OCI-LY7 (cell line): ENCODE data around the gene TMEM176A. TPM values are rescaled to one million over a fixed set of nuclear protein-coding genes. Genes with fewer than 3 reads are reported as not detected.

ENCODE experiments used
- BruUV-seq: library from RNA; stranded (reverse); fragments of 400-500 nt; replicated peaks from 2 replicates; lab custom pipeline; 2021; lab: Mats Ljungman, UMichigan
- CTCF ChIA-PET: fragments of 300-600 bp; sonication (Branson Sonifier 250); formaldehyde crosslinking; loops from one replicate; lab custom pipeline; 2022; ENCODE audit warnings: antibody characterized with exemption; ENCODE audit not compliant: unreplicated experiment; lab: Charles Lee
- POLR2A ChIA-PET: fragments of 300-600 bp; sonication (Branson Sonifier 250); formaldehyde crosslinking; loops from one replicate; lab custom pipeline; 2022; ENCODE audit warnings: antibody characterized with exemption; lab: Charles Lee
- DNase-seq: peaks from one replicate; pipeline ENCODE4 v3.0.0-alpha.2; 2015; ENCODE audit warnings: low spot score
- H2AFZ ChIP-seq: fragments of 200-600 bp; sonication (generic), shearing (Covaris generic); 2 replicates; pipeline ENCODE4 v1.6.1; 2014; ENCODE audit warnings: mild to moderate bottlenecking, antibody characterized with exemption, low read length, moderate library complexity
- H3K27ac ChIP-seq: fragments of 200-600 bp; sonication (generic); 2 replicates; pipeline ENCODE4 v1.5.1; 2014; ENCODE audit warnings: mixed run types, low read depth, mild to moderate bottlenecking, moderate library complexity, low read length, inconsistent platforms; ENCODE audit not compliant: poor library complexity, severe bottlenecking
- H3K36me3 ChIP-seq: fragments of 200-600 bp; sonication (generic); 2 replicates; pipeline ENCODE4 v1.6.1; 2014; ENCODE audit warnings: mild to moderate bottlenecking, antibody characterized with exemption, low read length, moderate library complexity, mixed read lengths; ENCODE audit not compliant: insufficient read depth
- H3K4me1 ChIP-seq: fragments of 200-600 bp; sonication (generic); 2 replicates; pipeline ENCODE4 v1.5.1; 2014; ENCODE audit warnings: mild to moderate bottlenecking, low read length; ENCODE audit not compliant: insufficient read depth, poor library complexity, severe bottlenecking
- H3K4me2 ChIP-seq: fragments of 200-600 bp; sonication (generic); 2 replicates; pipeline ENCODE4 v1.6.1; 2014; ENCODE audit warnings: mild to moderate bottlenecking, low read length
- H3K4me3 ChIP-seq: fragments of 200-600 bp; sonication (generic); 2 replicates; pipeline ENCODE4 v1.5.1; 2014; ENCODE audit warnings: mild to moderate bottlenecking, low read depth, low read length; ENCODE audit not compliant: poor library complexity, severe bottlenecking
- H3K79me2 ChIP-seq: fragments of 200-600 bp; sonication (generic); 2 replicates; pipeline ENCODE4 v1.6.1; 2016; ENCODE audit warnings: low read depth, mild to moderate bottlenecking, low read length, moderate library complexity, mixed read lengths; ENCODE audit not compliant: insufficient read depth
- H3K9me2 ChIP-seq: fragments of 200-600 bp; sonication (generic); 2 replicates; pipeline ENCODE4 v1.6.1; 2016; ENCODE audit warnings: mild to moderate bottlenecking, low read length, mixed read lengths; ENCODE audit not compliant: insufficient read depth
- H3K9me3 ChIP-seq: fragments of 200-600 bp; sonication (generic); 2 replicates; pipeline ENCODE4 v1.6.1; 2014; ENCODE audit warnings: mild to moderate bottlenecking, mixed run types, low read length, mixed read lengths
- H4K20me1 ChIP-seq: fragments of 200-600 bp; sonication (generic); 2 replicates; pipeline ENCODE4 v1.6.1; 2014; ENCODE audit warnings: mild to moderate bottlenecking, antibody characterized with exemption, low read length, moderate library complexity, mixed read lengths; ENCODE audit not compliant: insufficient read depth
- EZH2phosphoT487 ChIP-seq: fragments of 200-600 bp; sonication (generic); IDR thresholded peaks from 2 replicates; pipeline ENCODE4 v1.6.1; 2018; ENCODE audit warnings: low read depth, borderline replicate concordance, mild to moderate bottlenecking, mixed run types, antibody characterized with exemption, low read length, moderate library complexity, mixed read lengths
- intact Hi-C: fragments of 100-400 bp; cut with micrococcal nuclease; formaldehyde crosslinking; loops from one replicate; pipeline ENCODE4 v1.10.0; 2022; ENCODE audit not compliant: unreplicated experiment
- total RNA-seq, 2 experiments: library from RNA; depleted of rRNA in 1 of 2; stranded (reverse); fragments of >200 nt in 1 of 2; shearing (Covaris generic) in 1 of 2; gene quantifications; 2 replicates each; pipeline ENCODE4 v1.2.3, GENCODE V29; 2014 to 2022
- TF ChIP-seq, protein P1 (sequence below): fragments of 200-600 bp; sonication (generic); conservative IDR thresholded peaks from 2 replicates; pipeline ENCODE4 v1.5.1; 2014; ENCODE audit warnings: mild to moderate bottlenecking, antibody characterized with exemption, low read length, moderate library complexity, mixed read lengths

Gene TMEM176A
- total RNA-seq, 2 experiments from 2014 or later = not detected

GRCh38 chr7:150854066-150855000 is 53.8 kb downstream of the TMEM176A start:
- no peaks in the 10 kb centered on the region for H3K9me3 ChIP-seq
- no peaks in the 10 kb centered on the region for H4K20me1 ChIP-seq
- no peaks in the 10 kb centered on the region for H3K4me1 ChIP-seq
- intact Hi-C loops = no loop called here
- no peak overlapping the region for H3K4me2 ChIP-seq
- no peak overlapping the region for H3K27ac ChIP-seq
- ChIA-PET CTCF (no interaction called here), POLR2A (no interaction called here)
- BruUV-seq = no TSS peak
- TF ChIP-seq EZH2phosphoT487 = no peak
- TF ChIP-seq, protein P1, sequence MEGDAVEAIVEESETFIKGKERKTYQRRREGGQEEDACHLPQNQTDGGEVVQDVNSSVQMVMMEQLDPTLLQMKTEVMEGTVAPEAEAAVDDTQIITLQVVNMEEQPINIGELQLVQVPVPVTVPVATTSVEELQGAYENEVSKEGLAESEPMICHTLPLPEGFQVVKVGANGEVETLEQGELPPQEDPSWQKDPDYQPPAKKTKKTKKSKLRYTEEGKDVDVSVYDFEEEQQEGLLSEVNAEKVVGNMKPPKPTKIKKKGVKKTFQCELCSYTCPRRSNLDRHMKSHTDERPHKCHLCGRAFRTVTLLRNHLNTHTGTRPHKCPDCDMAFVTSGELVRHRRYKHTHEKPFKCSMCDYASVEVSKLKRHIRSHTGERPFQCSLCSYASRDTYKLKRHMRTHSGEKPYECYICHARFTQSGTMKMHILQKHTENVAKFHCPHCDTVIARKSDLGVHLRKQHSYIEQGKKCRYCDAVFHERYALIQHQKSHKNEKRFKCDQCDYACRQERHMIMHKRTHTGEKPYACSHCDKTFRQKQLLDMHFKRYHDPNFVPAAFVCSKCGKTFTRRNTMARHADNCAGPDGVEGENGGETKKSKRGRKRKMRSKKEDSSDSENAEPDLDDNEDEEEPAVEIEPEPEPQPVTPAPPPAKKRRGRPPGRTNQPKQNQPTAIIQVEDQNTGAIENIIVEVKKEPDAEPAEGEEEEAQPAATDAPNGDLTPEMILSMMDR = no peak
- no peak overlapping the region for H2AFZ ChIP-seq
- H3K4me3 ChIP-seq = no peak overlapping the region
- no peaks in the 10 kb centered on the region for H3K36me3 ChIP-seq
- DNase-seq = no peak
- no peaks in the 10 kb centered on the region for H3K9me2 ChIP-seq
- no peaks in the 10 kb centered on the region for H3K79me2 ChIP-seq

Other genes with a start within 250 kb of the TMEM176A start
- not detected in 2 replicates for gene GIMAP4, start 233.4 kb upstream of the TMEM176A start, total RNA-seq (2014; rRNA removed; shearing (Covaris generic))
- gene GIMAP4, start 233.4 kb upstream of the TMEM176A start, total RNA-seq (2022) = not detected in 2 replicates
- gene GIMAP6, start 168.4 kb upstream of the TMEM176A start, total RNA-seq (2014; rRNA removed; shearing (Covaris generic)) = not detected in 2 replicates
- not detected in 2 replicates for gene GIMAP6, start 168.4 kb upstream of the TMEM176A start, total RNA-seq (2022)
- 0.41 TPM in 1 of 2 replicates, not detected in the other for gene GIMAP2, start 115.1 kb upstream of the TMEM176A start, total RNA-seq (2014; rRNA removed; shearing (Covaris generic))
- gene GIMAP2, start 115.1 kb upstream of the TMEM176A start, total RNA-seq (2022) = 0.79 TPM in 1 of 2 replicates, not detected in the other
- gene GIMAP1, start 84.2 kb upstream of the TMEM176A start, total RNA-seq (2014; rRNA removed; shearing (Covaris generic)) = not detected in 2 replicates
- gene GIMAP1, start 84.2 kb upstream of the TMEM176A start, total RNA-seq (2022) = not detected in 2 replicates
- gene GIMAP5, start 63.4 kb upstream of the TMEM176A start, total RNA-seq (2014; rRNA removed; shearing (Covaris generic)) = not detected in 2 replicates
- gene GIMAP5, start 63.4 kb upstream of the TMEM176A start, total RNA-seq (2022) = not detected in 2 replicates
- 0.09 TPM in 1 of 2 replicates, not detected in the other for gene TMEM176B, start 405 bp upstream of the TMEM176A start, total RNA-seq (2014; rRNA removed; shearing (Covaris generic))
- gene TMEM176B, start 405 bp upstream of the TMEM176A start, total RNA-seq (2022) = 0.37 TPM in 1 of 2 replicates, not detected in the other
- not detected in 2 replicates for gene AOC1, start 51.7 kb downstream of the TMEM176A start, total RNA-seq (2014; rRNA removed; shearing (Covaris generic))
- gene AOC1, start 51.7 kb downstream of the TMEM176A start, total RNA-seq (2022) = not detected in 2 replicates
- 4.0 and 7.5 TPM in 2 replicates for gene KCNH2, start 177.6 kb downstream of the TMEM176A start, total RNA-seq (2014; rRNA removed; shearing (Covaris generic))
- 5.8 and 6.2 TPM in 2 replicates for gene KCNH2, start 177.6 kb downstream of the TMEM176A start, total RNA-seq (2022)
- gene NOS3, start 190.2 kb downstream of the TMEM176A start, total RNA-seq (2014; rRNA removed; shearing (Covaris generic)) = 0.41 and 0.82 TPM in 2 replicates
- 0.30 and 0.78 TPM in 2 replicates for gene NOS3, start 190.2 kb downstream of the TMEM176A start, total RNA-seq (2022)
- gene ATG9B, start 223.7 kb downstream of the TMEM176A start, total RNA-seq (2014; rRNA removed; shearing (Covaris generic)) = 0.18 and 1.1 TPM in 2 replicates
- 0.94 and 0.97 TPM in 2 replicates for gene ATG9B, start 223.7 kb downstream of the TMEM176A start, total RNA-seq (2022)
- gene ABCB8, start 227.7 kb downstream of the TMEM176A start, total RNA-seq (2014; rRNA removed; shearing (Covaris generic)) = 29.5 and 32.0 TPM in 2 replicates
- gene ABCB8, start 227.7 kb downstream of the TMEM176A start, total RNA-seq (2022) = 63.9 and 64.7 TPM in 2 replicates
- 3.3 and 7.9 TPM in 2 replicates for gene ASIC3, start 247.8 kb downstream of the TMEM176A start, total RNA-seq (2014; rRNA removed; shearing (Covaris generic))
- gene ASIC3, start 247.8 kb downstream of the TMEM176A start, total RNA-seq (2022) = 14.8 and 22.3 TPM in 2 replicates